Measurements from ENCODE around the gene RNU6-9. TPM values are rescaled to one million over a fixed set of nuclear protein-coding genes. Genes with fewer than 3 reads are reported as not detected.
A peak's percentile ranks its signal among the peaks of the same experiment; 100 is the strongest.

RNU6-9 gene
- total and polyA plus RNA-seq, 2 of the 13 experiments (the other 11 are each of a cell fraction or from before 2014, with no cell fraction given) = under 0.01 TPM; not detected in 1

- TF ChIP-seq BRF2 (CRISPR knock-in tag; IDR thresholded peaks at IDR 0.05) (no peak), AHDC1 (CRISPR knock-in tag; IDR thresholded peaks at IDR 0.05; ENCODE audit: borderline replicate concordance) (no peak), ZNF12 (CRISPR knock-in tag; IDR thresholded peaks at IDR 0.05) (no peak), SCMH1 (CRISPR knock-in tag; IDR thresholded peaks at IDR 0.05; ENCODE audit: borderline replicate concordance) (no peak), ZMYM2 (CRISPR knock-in tag; IDR thresholded peaks at IDR 0.05) (no peak), THAP11 (CRISPR knock-in tag; IDR thresholded peaks at IDR 0.05) (peak; percentile 18; the same call in 1 of the 2 replicates), KDM2A (CRISPR knock-in tag; IDR thresholded peaks at IDR 0.05; ENCODE audit: borderline replicate concordance, low read depth) (no peak; the same call in 1 of the 2 replicates), ETV6 (CRISPR knock-in tag; conservative IDR thresholded peaks at IDR 0.05) (no peak), ZNF589 (CRISPR knock-in tag; conservative IDR thresholded peaks at IDR 0.05) (0 out of 2 replicates have a peak, but pooled peaks have one; percentile 24), KAT2B (IDR thresholded peaks at IDR 0.05; ENCODE audit: borderline replicate concordance, low read depth, low read length) (no peak), KLF15 (CRISPR knock-in tag; IDR thresholded peaks at IDR 0.05; ENCODE audit: borderline replicate concordance) (no peak), CTCF (CRISPR knock-in tag; IDR thresholded peaks at IDR 0.05) (no peak), THRA (CRISPR knock-in tag; IDR thresholded peaks at IDR 0.05; ENCODE audit: borderline replicate concordance) (peak; percentile 15; the same call in 1 of the 2 replicates), ZNF264 (CRISPR knock-in tag; IDR thresholded peaks at IDR 0.05) (no peak), ZNF580 (CRISPR knock-in tag; IDR thresholded peaks at IDR 0.05; ENCODE audit: borderline replicate concordance, low read depth) (no peak)
These were observed 32.4 kb downstream of the RNU6-9 start, which contains the start of gene ARID3A (continued) for GRCh38 chr19:925526-926322.

Data from HepG2 (cell line).